SU-DHL-6 (cell line): ENCODE data around the gene C5orf15.

Experiments
- EZH2phosphoT487 ChIP-seq: fragments of 200-600 bp; sonication (generic), shearing (Covaris generic); conservative IDR thresholded peaks from 2 replicates; pipeline ENCODE4 v1.6.1; 2018; ENCODE audit warnings: mild to moderate bottlenecking, antibody characterized with exemption, low read length, moderate library complexity, mixed read lengths
- TF ChIP-seq, protein P1 (sequence below): fragments of 200-600 bp; sonication (generic); IDR thresholded peaks from one replicate; pipeline ENCODE4 v1.5.1; 2017; ENCODE audit warnings: antibody characterized with exemption, mild to moderate bottlenecking, low read length, moderate library complexity; ENCODE audit not compliant: insufficient read depth, poor library complexity, severe bottlenecking

DNA sequence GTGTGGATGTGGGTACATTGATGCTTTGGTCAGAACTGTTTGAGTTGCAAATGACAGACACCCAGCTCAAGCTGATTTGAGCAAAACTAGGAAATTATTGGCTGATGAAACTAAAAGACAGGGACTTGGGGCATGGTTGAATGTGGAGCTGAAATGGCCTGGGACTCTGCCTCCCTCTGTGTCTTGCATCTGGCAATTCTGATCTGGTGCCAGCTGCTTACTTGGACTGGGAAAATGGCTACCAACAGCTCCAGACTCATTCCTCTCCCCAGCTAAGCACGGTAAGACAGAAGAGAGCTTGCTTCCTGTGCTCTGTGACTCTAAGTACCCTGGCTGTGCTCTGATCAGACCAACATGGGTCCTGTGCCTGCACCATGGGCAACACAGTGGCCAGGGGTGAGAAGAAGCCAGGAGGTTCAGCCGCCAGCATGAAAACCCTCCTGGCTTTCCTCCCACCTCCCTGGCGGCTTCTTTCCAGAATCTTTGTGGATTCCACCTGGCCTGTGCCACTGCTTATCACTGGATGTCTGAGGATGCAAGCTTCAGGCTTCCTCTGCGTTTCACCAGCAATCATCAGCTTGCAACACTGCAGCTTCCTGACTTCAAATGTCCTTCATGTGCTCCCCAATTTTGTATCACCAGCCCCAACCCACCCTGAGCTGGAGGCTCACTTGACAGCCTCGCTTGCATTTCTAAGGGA, 44.1 kb downstream of the C5orf15 start:
- TF ChIP-seq, protein P1, sequence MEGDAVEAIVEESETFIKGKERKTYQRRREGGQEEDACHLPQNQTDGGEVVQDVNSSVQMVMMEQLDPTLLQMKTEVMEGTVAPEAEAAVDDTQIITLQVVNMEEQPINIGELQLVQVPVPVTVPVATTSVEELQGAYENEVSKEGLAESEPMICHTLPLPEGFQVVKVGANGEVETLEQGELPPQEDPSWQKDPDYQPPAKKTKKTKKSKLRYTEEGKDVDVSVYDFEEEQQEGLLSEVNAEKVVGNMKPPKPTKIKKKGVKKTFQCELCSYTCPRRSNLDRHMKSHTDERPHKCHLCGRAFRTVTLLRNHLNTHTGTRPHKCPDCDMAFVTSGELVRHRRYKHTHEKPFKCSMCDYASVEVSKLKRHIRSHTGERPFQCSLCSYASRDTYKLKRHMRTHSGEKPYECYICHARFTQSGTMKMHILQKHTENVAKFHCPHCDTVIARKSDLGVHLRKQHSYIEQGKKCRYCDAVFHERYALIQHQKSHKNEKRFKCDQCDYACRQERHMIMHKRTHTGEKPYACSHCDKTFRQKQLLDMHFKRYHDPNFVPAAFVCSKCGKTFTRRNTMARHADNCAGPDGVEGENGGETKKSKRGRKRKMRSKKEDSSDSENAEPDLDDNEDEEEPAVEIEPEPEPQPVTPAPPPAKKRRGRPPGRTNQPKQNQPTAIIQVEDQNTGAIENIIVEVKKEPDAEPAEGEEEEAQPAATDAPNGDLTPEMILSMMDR = no peak
- no peak for TF ChIP-seq EZH2phosphoT487
